OCI-LY7 (cell line): Measurements from ENCODE around the gene FCHSD2.

Experiments
- EZH2phosphoT487 ChIP-seq: fragments of 200-600 bp; sonication (generic); IDR thresholded peaks from 2 replicates; pipeline ENCODE4 v1.6.1; 2018; ENCODE audit warnings: low read depth, borderline replicate concordance, mild to moderate bottlenecking, mixed run types, antibody characterized with exemption, low read length, moderate library complexity, mixed read lengths
- TF ChIP-seq, protein P1 (sequence below): fragments of 200-600 bp; sonication (generic); conservative IDR thresholded peaks from 2 replicates; pipeline ENCODE4 v1.5.1; 2014; ENCODE audit warnings: mild to moderate bottlenecking, antibody characterized with exemption, low read length, moderate library complexity, mixed read lengths

DNA sequence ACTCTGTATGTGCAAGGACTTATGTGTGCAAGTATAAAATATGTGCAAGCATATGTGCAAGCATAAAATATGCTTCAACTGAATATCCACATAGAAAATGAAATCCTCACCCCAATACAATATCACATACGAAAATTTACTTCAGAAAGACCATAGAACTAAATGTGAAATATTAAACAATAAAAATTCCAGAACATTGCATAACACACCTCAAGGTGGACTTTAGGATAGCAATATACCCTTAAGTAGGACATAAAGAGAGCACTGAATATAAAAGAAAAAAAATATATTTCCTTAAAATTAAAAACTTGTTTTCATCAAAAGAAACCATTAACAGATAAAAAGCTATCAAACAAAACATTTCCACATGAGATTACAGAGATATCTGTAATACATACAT, 67.8 kb downstream of the FCHSD2 start:
- TF ChIP-seq, protein P1, sequence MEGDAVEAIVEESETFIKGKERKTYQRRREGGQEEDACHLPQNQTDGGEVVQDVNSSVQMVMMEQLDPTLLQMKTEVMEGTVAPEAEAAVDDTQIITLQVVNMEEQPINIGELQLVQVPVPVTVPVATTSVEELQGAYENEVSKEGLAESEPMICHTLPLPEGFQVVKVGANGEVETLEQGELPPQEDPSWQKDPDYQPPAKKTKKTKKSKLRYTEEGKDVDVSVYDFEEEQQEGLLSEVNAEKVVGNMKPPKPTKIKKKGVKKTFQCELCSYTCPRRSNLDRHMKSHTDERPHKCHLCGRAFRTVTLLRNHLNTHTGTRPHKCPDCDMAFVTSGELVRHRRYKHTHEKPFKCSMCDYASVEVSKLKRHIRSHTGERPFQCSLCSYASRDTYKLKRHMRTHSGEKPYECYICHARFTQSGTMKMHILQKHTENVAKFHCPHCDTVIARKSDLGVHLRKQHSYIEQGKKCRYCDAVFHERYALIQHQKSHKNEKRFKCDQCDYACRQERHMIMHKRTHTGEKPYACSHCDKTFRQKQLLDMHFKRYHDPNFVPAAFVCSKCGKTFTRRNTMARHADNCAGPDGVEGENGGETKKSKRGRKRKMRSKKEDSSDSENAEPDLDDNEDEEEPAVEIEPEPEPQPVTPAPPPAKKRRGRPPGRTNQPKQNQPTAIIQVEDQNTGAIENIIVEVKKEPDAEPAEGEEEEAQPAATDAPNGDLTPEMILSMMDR = no peak
- TF ChIP-seq EZH2phosphoT487 = no peak
